UCSD-AML1 (cell line): ENCODE measurements around the gene PLEKHA1.

Experiments used
- DNase-seq: peaks from one replicate; lab custom pipeline; 2025; ENCODE audit not compliant: unreplicated experiment; lab: John Stamatoyannopoulos, UW

Gene PLEKHA1

DNA sequence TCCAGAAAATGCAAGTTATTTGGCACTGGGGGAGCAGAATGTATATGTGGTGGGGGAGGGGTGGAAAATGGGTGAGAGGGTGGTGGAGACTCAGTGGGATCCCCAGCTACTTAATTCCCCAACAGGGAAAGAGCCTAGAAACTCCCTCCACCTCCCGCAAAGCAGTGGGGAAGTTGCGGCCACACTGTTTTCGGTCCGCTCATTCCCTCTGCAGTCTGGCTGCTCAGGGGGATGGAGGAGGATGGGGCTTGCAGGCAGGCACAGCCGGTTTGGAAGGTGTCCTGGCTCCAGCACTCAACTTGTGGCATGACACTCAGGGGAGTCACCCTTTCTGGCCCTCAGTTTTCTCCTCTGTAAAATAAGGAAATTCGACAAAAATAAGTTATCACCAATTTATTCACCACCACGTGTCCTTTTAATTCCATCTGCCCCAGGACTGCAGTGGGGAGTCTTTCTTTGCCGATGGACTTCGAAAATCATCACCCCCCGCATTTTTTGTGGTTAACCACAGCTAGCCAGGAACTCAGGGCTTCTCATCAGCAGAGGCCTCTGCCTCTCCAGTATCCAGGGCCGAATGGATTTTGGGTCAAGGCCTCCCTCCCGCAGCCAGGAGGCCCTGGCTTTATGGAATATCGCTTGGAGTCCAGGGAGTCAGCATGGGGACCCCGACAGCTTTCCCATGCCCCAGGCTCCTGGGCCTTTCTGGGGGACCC lies 85.2 kb downstream of the PLEKHA1 start:
- no peak for DNase-seq

DNA sequence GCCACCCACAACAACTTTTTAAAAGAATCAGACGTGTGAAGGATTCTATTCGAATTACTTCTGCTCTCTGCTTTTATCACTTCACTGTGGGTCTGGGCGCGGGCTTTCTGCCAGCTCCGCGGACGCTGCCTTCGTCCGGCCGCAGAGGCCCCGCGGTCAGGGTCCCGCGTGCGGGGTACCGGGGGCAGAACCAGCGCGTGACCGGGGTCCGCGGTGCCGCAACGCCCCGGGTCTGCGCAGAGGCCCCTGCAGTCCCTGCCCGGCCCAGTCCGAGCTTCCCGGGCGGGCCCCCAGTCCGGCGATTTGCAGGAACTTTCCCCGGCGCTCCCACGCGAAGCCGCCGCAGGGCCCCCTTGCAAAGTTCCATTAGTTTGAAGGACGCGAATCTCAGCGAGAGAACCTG lies 86.4 kb downstream of the PLEKHA1 start:
- no peak for DNase-seq

DNA sequence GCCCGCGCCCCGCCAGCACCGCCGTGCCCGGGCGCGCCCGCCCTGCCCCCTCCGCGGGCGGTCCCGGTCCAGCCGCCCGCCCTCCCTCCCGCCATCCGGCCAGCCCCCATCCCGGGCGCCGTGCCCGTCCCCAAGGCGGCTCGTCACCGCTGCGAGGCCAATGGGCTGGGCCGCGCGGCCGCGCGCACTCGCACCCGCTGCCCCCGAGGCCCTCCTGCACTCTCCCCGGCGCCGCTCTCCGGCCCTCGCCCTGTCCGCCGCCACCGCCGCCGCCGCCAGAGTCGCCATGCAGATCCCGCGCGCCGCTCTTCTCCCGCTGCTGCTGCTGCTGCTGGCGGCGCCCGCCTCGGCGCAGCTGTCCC lies 86.8 kb downstream of the PLEKHA1 start, which contains the start of gene HTRA1:
HTRA1 (plus strand) TSS at position 187 of the 362 bp plus-strand sequence; CDS start at position 287, 100 bp downstream.
- no peak for DNase-seq

DNA sequence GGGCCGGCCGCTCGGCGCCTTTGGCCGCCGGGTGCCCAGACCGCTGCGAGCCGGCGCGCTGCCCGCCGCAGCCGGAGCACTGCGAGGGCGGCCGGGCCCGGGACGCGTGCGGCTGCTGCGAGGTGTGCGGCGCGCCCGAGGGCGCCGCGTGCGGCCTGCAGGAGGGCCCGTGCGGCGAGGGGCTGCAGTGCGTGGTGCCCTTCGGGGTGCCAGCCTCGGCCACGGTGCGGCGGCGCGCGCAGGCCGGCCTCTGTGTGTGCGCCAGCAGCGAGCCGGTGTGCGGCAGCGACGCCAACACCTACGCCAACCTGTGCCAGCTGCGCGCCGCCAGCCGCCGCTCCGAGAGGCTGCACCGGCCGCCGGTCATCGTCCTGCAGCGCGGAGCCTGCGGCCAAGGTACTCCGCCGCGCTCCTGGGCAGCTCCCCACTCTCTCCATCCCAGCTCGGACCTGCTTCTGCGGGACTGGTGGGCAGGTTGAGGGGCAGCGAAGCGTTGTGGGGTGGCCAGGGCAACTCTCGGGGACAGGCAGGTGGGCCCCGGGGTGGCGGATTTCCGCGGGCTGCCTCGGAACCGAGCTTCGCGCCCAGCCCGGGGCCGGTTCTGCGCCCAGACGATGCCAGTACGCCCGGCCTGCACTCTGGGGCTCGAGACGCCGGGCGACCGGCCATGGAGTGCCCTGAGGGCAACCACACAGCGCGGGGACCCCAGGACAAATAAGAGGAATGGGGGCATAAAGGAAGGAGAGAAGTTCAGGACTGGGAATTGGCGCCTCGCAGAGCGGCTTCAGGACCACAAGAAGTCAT lies 87.4 kb downstream of the PLEKHA1 start:
- DNase-seq = no peak

DNA sequence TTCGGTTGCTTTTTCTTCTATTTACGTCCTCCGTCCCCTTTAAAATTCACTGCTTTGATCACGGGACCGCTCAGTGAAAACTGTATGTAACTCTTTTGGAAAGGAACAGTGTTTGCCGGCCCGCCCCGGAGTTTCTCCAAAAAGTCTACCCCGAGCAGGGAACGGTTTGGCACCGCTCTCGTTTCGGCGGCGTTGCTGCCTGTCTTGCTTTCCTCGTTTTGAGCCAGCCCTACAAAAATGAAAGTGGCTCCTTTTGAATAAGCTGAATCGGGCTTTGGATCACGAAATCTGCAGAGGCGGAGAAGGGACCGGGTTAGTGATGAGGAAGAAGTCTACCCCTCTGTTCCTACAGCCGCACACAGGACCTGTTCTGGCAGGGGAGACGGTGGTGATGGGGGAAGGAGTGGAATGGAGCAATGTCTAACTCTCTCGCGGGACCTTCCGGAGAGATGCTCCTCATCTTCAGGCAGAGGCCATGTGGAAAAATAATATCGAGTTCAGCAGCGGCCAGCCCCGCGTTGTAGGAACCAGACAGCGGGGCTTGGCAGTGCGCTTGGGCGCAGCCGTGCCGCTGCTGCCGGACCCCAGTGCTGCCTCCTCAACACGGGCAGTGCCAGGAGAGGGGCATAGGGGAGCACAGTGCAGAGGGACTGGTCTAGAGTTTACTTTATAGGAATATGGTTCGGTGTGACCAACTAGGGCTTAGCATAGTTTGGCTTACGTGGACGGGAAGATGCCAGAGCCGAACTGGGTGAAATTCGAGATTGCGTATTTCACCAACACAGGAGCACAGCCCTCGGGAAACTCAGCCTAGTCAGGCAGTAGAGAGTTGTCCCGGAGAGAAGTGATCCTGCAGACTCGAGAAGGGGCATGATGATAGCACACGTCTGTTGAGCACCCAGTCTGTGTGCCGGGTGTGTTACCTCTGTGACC lies 88.3 kb downstream of the PLEKHA1 start:
- DNase-seq = no peak

DNA sequence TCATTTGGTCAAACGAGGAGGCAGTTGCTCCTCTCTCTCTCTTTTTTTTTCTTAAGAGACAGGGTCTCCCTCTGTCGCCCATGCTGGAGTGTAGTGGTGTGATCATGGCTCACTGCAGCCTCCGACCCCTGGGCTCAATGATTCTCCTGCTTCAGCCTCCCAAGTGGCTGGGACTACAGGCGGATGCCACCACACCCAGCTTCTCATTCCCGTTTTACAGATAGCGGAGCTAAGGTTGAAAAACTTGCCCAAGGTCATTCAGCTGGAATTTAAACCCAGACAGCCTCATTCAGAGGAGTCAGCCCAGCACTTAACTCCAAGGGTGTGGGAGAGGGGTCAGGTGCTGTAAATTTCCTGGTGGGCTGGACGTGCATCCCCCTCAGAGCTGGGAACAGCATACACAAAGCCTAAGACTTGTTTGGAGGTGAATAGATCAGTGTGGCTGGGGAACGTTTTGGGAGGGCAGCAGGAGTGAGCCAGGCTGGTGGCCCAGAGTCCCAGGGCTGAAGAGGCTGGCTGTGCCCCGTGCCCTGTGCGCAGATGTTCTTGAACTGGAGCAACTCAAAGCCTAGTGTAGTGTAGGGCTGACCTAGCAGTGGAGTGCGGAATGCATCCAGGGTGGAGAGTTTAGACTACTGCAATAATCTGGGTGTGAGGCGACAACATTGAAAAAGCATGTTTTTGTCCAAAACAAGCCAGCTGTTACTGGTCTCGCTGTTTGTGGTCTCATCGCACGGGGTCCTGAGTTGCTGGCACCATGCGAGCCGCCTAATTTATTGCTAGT lies 89.2 kb downstream of the PLEKHA1 start:
- DNase-seq = no peak

DNA sequence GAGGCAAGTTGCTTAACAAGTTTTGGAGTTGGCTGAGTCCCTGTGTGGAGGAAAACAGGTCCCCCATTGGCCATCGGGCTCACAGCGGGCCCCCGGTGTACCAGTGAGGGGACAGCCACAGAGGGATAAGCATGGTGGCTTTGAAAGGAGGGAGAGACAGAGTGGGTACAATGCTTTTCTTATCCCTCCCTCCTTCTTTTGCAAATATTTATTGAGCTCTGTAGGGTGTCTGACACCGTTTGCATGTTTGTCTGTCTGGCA lies 89.7 kb downstream of the PLEKHA1 start:
- no peak for DNase-seq

DNA sequence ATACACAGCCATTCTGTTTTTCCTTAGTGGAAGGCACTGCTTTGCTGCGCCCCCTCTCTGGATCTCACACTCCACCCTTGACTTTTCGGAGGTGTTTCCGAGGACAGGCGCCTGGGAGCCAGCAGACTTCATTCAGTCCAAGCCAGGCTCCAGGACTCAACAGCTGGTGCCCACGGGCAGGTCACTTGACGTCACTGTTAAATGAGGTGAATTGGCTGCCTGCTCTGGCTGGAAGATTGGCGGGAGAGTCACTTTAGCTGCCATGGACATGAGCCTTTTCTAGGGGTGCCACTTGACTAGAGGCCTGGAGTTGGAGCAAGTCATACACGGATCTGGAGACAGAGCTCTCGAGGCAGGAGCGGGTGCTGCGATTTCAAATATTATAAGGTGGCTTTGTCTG lies 90.1 kb downstream of the PLEKHA1 start:
- no peak for DNase-seq

DNA sequence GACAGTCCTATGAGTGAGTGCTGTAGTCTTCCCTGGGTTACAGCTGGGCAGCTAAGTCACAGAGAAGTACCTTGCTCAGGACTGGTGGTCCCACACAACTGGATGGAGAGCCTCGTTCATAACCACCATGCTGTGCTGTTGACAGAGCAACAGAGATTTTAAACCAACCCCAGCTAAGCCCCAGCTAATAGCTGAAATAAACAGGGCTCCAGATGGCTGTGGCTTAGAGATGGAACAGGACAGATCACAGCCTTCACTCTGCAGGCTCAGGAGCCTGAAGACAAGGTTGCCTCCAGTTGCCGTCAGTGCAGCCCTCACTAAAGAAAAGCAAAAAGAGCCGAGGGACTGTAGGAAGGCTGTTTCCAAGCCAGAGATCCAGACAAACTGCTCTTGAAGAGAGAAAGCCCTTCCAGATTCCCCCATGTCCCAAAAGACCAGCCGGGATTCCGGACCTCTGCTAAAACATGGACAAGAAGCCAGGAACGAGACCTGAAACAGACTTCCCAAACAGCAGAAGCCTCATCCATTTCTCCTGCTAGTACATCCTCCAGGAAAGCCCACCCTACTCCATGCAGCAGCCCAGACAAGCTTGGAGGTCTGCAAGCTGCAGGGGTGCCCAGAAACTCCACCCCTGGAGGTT lies 91.0 kb downstream of the PLEKHA1 start:
- DNase-seq = no peak

DNA sequence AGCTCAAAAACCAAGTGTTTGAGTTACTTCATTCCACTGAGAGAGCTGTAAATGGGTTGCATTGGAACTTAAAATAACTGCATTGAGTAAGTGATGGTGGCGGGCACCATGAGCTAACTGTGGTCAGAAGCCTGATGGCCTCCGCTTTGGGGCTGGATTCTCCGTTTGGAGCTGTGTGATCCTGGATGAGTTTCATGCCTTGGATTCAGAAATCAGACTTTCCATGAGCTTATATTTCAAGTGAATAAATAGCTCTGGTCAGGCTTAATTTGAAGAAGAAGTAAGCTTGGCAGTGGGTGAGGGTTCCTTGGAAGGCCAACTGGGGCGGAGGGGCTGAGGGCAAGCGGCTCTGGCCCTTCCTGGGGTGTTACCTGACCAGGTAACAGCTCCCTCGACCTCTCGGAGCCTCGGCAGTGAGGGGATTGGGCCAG lies 92.5 kb downstream of the PLEKHA1 start:
- DNase-seq = no peak

DNA sequence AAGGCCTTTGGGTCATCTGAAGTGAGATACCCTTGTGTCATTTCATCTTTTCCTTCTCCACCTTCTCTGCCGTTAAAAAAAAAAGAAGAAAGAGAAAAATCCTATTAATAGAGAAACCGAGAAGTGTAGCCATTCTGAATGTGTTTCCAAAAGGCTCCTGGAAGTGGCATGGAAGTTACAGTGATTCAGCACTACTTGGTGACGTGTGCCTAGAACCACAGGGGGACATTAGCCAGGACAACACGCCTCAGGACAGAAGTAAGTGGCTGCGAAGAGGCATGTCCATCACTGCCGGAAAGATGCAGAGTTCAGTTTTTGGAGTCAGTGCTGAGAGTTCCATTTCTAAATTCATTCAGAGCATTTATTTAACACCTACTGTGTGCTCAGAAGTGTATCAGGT lies 93.2 kb downstream of the PLEKHA1 start:
- no peak for DNase-seq

DNA sequence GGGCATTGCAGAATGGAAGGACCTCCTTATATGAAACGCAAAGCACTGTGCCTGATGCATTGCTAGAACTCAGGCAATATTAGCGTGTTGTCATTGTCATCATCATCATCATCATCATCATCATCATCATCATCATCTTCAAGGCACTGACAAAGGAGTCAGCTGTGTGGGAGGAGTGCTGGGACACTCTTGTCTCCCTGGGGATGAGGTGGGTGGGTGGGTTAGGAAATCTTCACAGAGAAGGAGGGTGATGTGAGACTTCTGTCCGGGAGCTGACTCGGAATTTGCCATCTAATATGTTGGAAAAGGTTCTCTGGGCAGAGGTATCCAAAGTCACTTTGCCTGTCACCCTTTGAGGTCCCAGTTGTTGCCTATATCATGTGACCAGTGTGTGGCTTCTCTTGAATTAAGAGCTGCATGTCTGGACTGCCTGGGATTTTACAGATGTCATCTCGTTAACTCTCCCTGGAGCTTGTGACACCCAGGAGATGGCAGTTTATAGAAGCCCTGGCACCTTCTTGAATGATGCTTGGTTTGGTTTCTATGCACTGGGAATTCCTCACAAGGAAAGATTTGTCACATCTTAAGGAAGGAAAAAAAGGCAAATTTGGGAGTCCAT lies 93.9 kb downstream of the PLEKHA1 start:
- no peak for DNase-seq

DNA sequence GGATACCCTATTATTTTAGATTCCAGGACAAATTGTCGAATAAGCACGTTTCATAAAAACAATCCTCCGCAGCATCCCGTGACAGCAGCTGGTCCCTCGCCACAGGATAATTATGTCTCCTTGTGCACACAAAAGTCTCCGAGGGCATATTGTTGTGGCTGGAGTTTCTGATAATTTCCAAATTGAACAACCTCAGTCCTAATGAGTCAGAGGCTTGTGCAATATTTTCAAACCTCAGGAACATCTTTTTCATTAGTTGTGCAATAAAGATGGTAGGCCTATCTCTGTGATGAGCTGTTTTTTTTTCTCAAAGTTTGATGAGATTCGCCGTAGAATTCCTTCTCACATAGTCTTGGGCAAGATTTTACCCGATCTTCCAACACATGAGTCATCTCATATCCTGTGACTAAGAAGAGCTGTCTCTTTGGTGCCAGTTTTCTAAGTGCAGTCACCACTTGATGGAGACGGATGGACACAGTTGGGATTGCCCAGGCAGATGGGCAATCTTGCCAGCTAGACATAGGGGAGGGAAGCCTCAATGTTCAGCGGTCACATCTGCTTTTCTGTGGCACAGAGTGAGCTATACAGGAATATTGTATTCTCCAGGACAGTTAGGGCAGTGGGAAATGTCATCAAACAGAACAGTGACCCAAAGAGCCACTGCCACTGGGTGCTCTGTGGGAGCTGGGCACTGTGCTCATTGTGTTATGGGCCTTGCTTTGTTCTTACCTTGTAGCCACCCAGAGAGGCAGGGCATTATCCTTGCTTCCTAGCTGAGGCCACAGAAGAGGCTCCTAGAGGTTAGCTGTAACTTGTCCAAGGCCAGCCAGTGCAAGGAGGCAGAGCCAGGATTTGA lies 94.6 kb downstream of the PLEKHA1 start:
- DNase-seq = no peak

DNA sequence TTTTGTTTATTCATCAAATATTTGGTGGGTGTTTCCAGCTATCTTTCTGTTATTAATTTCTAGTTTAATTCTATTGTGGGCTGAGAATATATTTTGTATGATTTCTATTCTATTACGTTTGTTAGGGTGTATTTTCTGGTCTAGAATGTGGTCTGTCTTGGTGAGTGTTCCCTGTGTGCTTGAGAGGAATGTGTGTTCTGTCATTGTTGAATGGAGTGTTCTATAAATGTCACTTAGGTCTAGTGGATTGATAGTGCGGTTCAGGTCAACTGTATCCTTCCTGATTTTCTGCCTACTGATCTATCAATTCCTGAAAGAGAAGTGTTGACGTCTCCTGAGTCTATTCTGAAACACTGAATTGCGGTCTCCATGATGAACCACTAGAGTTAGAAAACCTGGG lies 95.3 kb downstream of the PLEKHA1 start:
- no peak for DNase-seq

DNA sequence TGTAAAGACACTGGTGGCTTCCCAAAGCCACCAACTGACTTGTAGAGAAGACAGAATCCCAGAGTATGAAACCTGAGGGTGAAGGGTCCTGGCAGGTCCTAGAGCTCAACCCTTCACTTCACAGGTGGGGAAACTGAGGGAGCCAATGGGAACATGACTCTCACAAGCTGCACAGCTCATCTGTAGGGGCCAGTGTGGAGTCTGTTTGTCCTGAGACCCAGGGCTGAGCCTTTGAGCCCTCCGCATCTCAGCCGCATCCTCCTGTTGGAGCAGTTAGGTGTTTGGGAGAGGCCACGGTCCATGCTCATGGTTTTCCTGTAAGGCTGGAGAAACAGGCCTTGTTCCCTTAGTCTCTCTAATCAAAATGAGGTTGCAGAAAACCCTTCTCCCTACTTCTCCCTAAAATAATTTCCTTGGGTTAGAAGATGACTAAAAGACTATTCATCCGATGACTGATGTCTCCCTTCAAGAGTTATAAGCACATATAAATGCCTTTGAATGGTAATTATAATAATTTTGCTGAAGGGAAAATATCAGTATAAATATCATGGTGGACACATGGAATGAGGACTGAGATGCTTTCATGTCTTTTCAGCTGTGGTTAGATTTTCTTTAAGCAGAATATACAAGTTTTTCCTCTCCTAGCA lies 97.1 kb downstream of the PLEKHA1 start:
- no peak for DNase-seq

DNA sequence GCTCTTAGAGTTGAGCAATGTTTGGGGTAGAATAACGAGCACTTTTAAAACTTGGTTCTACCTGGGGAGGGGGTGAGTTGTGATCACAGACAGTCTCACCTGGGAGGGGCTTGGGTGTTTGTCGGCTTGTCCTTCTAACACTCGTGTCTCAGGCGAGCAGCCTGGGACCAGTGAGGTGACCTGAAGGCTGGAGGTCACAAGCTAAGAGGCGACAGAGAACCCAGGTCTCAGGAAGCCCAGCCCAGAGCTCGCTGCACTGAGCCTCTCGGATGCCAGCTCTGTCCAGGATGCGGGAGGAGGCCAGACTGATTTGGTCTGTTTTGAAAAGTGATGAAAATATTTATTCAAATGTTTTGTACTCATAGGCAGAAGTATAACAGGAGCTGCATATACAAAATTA lies 98.6 kb downstream of the PLEKHA1 start:
- no peak for DNase-seq

DNA sequence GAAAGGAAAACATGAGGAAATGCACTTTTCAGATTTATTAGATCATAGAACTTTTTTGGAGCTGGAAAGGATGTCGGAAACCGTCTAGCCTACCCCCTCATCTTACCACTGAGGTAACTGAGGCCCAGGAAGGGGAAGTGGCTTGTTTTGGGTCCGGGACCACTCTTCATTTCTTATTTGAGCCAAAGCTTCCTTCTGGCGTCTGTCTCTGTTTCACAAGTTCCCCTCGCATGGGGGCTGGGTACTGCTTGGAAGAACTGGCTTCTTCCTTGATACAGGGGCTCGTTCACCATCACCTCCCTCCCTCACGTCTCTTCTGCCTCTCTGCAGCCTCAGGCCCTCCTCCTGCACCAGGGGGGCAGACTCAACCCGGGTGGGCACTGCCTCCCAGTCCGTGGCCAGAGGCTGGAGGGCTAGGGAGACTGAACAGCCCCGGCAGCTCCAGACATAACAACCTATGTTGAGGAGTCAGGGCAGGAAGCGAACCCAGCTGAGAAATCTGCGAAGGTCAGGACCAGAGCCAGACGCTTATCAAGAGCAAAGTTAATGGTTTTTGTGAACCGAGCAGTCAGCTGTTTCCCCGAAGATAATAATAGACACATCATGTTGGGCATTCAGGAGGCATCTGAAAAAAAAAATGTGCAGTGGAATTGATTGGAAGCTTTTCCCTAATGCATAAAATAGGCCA lies 99.8 kb downstream of the PLEKHA1 start:
- DNase-seq = peak; percentile 23

DNA sequence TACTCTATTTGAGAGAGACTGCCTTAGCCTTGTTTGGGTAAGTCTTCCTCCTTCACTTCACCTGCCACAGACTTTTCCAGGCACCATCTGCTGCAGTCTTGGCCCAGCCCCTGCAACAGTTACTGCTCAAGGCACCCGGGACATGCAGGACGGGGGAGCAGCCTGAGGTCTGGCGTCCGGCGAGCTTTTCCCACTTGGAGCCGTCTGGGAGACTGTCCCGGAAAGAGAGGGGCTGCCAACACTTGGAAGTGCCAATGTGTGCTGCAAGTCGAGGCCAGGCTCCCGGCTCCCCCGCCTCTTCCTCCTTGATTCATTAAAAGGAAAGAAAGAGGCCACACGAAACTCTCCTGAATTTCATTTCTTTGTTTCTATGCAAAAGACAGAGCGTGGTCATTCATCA lies 100.6 kb downstream of the PLEKHA1 start:
- DNase-seq = no peak
